Measurements from ENCODE around the gene SMIM1. TPM values are rescaled to one million over a fixed set of nuclear protein-coding genes. Genes with fewer than 3 reads are reported as not detected.

Gene SMIM1
- total RNA-seq, 6 experiments from 2014 or later = 2.6 to 8.7 (median 4.6) TPM

DNA sequence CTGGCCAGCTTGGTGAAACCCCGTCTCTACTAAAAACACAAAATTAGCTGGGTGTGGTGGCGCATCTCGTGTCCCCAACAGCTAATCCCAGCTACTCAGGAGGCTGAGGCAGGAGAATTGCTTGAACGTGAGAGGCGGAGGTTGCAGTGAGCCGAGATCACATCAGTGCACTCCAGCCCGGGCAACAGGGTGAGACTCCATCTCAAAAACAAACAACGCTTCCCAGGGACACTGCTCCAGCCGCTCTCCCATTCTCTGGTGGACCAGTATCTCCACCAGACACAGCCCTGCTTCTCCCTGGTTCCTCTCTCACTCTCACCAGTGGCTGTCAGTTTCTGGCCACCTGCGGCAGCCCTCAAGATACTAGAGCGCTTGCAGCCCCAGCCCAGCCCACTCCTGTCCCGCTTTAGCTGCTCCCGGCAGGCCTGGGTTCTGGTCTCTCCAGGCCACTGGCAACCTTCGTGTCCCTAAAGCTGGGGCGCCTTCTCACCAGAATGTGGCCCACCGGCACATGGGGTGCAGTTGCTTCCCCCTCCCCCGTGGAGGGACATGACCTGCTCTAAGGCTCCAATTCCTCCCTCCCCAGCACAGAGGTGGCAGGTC, 44.7 kb downstream of the SMIM1 start:
- WGBS (ENCODE audit: insufficient coverage, low coverage, low lambda C conversion rate, missing lambda C conversion rate) = no CpG with 5 or more reads among the region's 17 CpGs
- peaks cover 0 to 33% (median 9%) of the 10 kb centered on the region in 4 donors for H3K36me3 ChIP-seq
- H3K4me1 ChIP-seq = no peaks in the 10 kb centered on the region
- DNase-seq (peak in 1 of 3 donors; percentile 11), ATAC-seq (no peak)
- no peak overlapping the region for H3K27ac ChIP-seq
- H3K9me3 ChIP-seq = no peaks in the 10 kb centered on the region
- intact Hi-C loops (cut with DNase I) = no loop called here
- no peak overlapping the region for H3K4me3 ChIP-seq
- TF ChIP-seq, protein P1, sequence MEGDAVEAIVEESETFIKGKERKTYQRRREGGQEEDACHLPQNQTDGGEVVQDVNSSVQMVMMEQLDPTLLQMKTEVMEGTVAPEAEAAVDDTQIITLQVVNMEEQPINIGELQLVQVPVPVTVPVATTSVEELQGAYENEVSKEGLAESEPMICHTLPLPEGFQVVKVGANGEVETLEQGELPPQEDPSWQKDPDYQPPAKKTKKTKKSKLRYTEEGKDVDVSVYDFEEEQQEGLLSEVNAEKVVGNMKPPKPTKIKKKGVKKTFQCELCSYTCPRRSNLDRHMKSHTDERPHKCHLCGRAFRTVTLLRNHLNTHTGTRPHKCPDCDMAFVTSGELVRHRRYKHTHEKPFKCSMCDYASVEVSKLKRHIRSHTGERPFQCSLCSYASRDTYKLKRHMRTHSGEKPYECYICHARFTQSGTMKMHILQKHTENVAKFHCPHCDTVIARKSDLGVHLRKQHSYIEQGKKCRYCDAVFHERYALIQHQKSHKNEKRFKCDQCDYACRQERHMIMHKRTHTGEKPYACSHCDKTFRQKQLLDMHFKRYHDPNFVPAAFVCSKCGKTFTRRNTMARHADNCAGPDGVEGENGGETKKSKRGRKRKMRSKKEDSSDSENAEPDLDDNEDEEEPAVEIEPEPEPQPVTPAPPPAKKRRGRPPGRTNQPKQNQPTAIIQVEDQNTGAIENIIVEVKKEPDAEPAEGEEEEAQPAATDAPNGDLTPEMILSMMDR (IDR thresholded peaks at IDR 0.05) = no peak
- no peak for TF ChIP-seq POLR2A (IDR thresholded peaks at IDR 0.05)
- no peaks in the 10 kb centered on the region for H3K27me3 ChIP-seq

DNA sequence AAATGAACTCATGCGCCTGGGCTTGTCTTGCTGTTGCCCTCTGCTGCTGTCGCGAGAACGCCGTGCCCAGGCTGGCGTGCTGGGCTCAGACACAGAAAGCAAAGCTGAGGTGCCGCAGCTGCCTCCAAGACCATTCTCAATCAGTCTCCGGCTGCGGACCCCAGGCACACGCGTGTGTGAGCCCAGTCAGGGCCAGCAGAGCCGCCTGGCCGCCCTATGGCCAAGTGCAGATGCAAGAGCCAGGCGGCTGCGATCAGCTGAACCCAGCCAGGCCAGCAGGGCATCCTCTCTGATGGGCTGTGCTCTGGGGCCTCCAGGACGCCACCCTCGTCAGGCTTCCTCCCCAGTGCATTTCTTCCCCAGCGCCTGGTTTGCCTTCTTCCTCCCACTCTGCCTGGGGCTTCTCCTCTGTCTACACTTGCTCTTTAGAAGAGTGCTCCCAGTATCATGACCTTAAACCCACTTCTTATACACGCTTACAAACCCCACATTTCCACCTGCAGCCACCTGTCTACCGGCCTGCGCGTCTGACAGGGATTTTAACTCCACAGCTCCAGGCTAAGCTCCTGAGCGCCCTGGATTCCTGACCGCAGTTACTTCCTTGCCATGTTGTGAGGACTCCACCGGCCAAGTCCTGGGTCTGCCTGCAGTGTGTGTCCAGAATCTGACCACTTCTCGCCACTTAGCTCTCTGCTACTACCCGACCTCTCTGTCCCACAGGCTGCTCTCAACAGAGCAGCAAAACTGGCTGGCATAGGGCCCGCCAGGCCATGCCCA, 45.5 kb downstream of the SMIM1 start:
- DNase-seq (peak in 1 of 3 donors; percentile 14), ATAC-seq (no peak)
- intact Hi-C loops (cut with DNase I) = no loop called here
- H3K4me3 ChIP-seq = no peak overlapping the region
- no peaks in the 10 kb centered on the region for H3K9me3 ChIP-seq
- peaks cover 0 to 38% (median 12%) of the 10 kb centered on the region in 4 donors for H3K36me3 ChIP-seq
- H3K27ac ChIP-seq = no peak overlapping the region
- TF ChIP-seq POLR2A (IDR thresholded peaks at IDR 0.05) = no peak
- no peaks in the 10 kb centered on the region for H3K4me1 ChIP-seq
- no peaks in the 10 kb centered on the region for H3K27me3 ChIP-seq
- WGBS (ENCODE audit: insufficient coverage, low coverage, low lambda C conversion rate, missing lambda C conversion rate) = 92% methylated on average over 16 of the region's 28 CpGs

DNA sequence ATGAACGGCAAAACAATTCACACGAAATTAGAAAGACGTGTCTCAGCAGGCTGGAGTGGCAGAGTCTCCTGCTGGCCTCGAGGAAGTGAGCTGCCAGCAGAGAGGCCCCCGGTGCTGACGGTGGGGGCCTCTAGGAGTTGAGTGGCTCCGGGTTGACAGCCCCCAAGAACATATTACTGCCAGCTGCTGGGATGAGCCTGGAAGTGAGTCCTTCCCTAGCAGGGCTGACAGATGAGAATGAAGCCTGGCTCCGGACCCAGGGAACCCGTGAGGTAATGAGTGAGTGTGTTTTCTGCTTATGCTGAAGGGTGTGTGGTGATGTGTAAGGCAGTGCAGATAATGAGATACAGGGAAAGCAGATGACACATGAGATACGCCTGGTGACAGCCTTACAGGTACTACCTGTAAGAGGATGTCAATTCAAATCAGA, 47.2 kb downstream of the SMIM1 start:
- Histone ChIP-seq H3K4me1 (no peaks in the 10 kb centered on the region), H3K27ac (no peak overlapping the region), H3K36me3 (peaks cover 0 to 33% (median 12%) of the 10 kb centered on the region in 4 donors), H3K9me3 (no peaks in the 10 kb centered on the region), H3K27me3 (no peaks in the 10 kb centered on the region), H3K4me3 (no peak overlapping the region)
- intact Hi-C loops (cut with DNase I) = no loop called here
- TF ChIP-seq, protein P1 (IDR thresholded peaks at IDR 0.05) = no peak
- no peak for TF ChIP-seq POLR2A (IDR thresholded peaks at IDR 0.05)
- ATAC-seq (no peak), DNase-seq (peak in 1 of 3 donors; percentile 10)
- WGBS (ENCODE audit: insufficient coverage, low coverage, low lambda C conversion rate, missing lambda C conversion rate) = 65% methylated on average over 5 of the region's 10 CpGs

DNA sequence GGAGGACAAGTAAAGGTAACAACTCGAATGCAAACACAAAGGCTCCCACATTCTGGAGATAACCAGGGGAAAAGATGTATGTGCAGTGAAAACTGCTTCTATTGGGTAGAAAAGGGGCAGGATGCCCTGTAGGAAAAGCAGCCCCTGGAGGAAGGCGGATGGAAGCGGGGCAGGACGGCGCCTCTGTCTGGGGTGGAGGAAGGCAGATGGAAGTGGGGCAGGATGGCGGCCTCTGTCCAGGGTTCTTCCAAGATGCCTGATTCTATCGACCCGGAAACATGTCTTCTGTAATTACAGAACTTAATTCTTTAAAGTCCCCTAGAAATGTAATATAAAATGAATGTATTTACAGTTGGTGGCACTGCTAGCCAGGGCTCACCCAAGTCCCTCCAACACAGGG, 47.8 kb downstream of the SMIM1 start:
- peak in 1 of 3 donors; percentile 2 for DNase-seq
- WGBS (ENCODE audit: insufficient coverage, low coverage, low lambda C conversion rate, missing lambda C conversion rate) = no CpG with 5 or more reads among the region's 8 CpGs

More for the DNA sequence above, 47.8 kb downstream of the SMIM1 start:
- TF ChIP-seq, protein P1 (IDR thresholded peaks at IDR 0.05) = no peak
- no peak for TF ChIP-seq POLR2A (IDR thresholded peaks at IDR 0.05)
- H3K27me3 ChIP-seq = no peaks in the 10 kb centered on the region
- no peak overlapping the region for H3K4me3 ChIP-seq
- H3K36me3 ChIP-seq = peaks cover 0 to 31% (median 11%) of the 10 kb centered on the region in 4 donors
- intact Hi-C loops (cut with DNase I) = no loop called here
- no peak overlapping the region for H3K27ac ChIP-seq
- ATAC-seq = no peak
- H3K9me3 ChIP-seq = no peaks in the 10 kb centered on the region
- H3K4me1 ChIP-seq = no peaks in the 10 kb centered on the region

Measured in right lobe of liver (tissue), 6 donors.